ENCODE data around the gene PROCR.

GRCh38 chr20:35174458-35175216 lies 2.8 kb downstream of the PROCR start:
- 0 out of 2 replicates have a peak, but pooled peaks have one; percentile 4 for TF ChIP-seq CTCF (IDR thresholded peaks at IDR 0.05)
- no peak for TF ChIP-seq ZFX (IDR thresholded peaks at IDR 0.05; ENCODE audit: borderline replicate concordance)
